HepG2 (cell line): ENCODE data around the gene DMAC1. TPM values are rescaled to one million over a fixed set of nuclear protein-coding genes. Genes with fewer than 3 reads are reported as not detected.

Source experiments
- ATAC-seq: fragments of 200-7000 bp; cut with Tn5 transposase; 3 replicates; pipeline ENCODE4 v1.9.1; 2020; ENCODE audit warnings: mild to moderate bottlenecking, moderate library complexity
- BruUV-seq: library from RNA; stranded (reverse); fragments of 400-500 nt; replicated peaks from 2 replicates; lab custom pipeline; 2021; lab: Mats Ljungman, UMichigan
- CTCF ChIA-PET: fragments of 300-600 bp; formaldehyde crosslinking; extraction: SDS; loops from one replicate; lab custom pipeline; 2021; ENCODE audit warnings: low total read pairs, inconsistent platforms, low intra/inter-chr PET ratio; lab: Yijun Ruan, JAX
- POLR2A ChIA-PET: fragments of 350-600 bp; sonication (Branson Sonifier 250); formaldehyde crosslinking; loops from one replicate; lab custom pipeline; 2020; ENCODE audit warnings: antibody characterized with exemption, inconsistent platforms; lab: Yijun Ruan, JAX
- DNase-seq: peaks from one replicate; pipeline ENCODE4 v3.0.0-alpha.2; 2015; ENCODE audit warnings: low spot score
- FAIRE-seq: peaks from 3 replicates; lab custom pipeline; 2011; peaks lifted over from hg19 to GRCh38; lab: Jason Lieb, UNC
- H2AFZ ChIP-seq: one replicate; pipeline ENCODE4 v1.6.1; 2011; ENCODE audit warnings: low read length, inconsistent platforms
- H3K27ac ChIP-seq: fragments of 300-600 bp; 3 replicates; pipeline ENCODE4 v1.8.0; 2011; ENCODE audit warnings: mixed run types, mild to moderate bottlenecking, mixed read lengths, low read length, inconsistent platforms; ENCODE audit not compliant: insufficient read depth; ENCODE audit errors: extremely low read length
- H3K27me3 ChIP-seq, 2 experiments: fragments of 200-600 bp in 1 of 2; 2 replicates in 1 of 2; 3 replicates in 1 of 2; pipeline versions ENCODE4 v1.6.0 to v1.8.0; 2011; ENCODE audit warnings: low read length in 2 of 2, mild to moderate bottlenecking in 2 of 2, moderate library complexity in 2 of 2, inconsistent platforms in 1 of 2; ENCODE audit not compliant: insufficient read depth in 2 of 2, control insufficient read depth in 1 of 2
- H3K36me3 ChIP-seq, 2 experiments: fragments of 200-600 bp in 1 of 2; replicated peaks in 1 of 2; 2 replicates in 1 of 2; 3 replicates in 1 of 2; pipeline versions ENCODE4 v1.5.1 to v1.8.0; 2011; ENCODE audit warnings: low read length in 2 of 2, inconsistent platforms in 1 of 2; ENCODE audit not compliant: insufficient read depth in 2 of 2, control insufficient read depth in 1 of 2
- H3K4me1 ChIP-seq: 2 replicates; pipeline ENCODE4 v1.5.1; 2012; ENCODE audit warnings: low read length, inconsistent platforms; ENCODE audit not compliant: insufficient read depth
- H3K4me2 ChIP-seq: 2 replicates; pipeline ENCODE4 v1.6.0; 2011; ENCODE audit warnings: low read depth, low read length, inconsistent platforms
- H3K4me3 ChIP-seq, 3 experiments: fragments of 200-600 bp in 1 of 3; sonication (generic), shearing (Covaris generic) in 1 of 3; replicated peaks in 1 of 3; 2 replicates each; pipeline ENCODE4 v1.5.1; 2011 to 2016; ENCODE audit warnings: low read length in 3 of 3, inconsistent platforms in 2 of 3, low read depth in 2 of 3, mild to moderate bottlenecking in 2 of 3, control low read depth in 1 of 3, mixed read lengths in 1 of 3; ENCODE audit not compliant: insufficient read depth in 1 of 3
- H3K79me2 ChIP-seq: one replicate; pipeline ENCODE4 v1.6.1; 2011; ENCODE audit warnings: low read length, inconsistent platforms; ENCODE audit not compliant: insufficient read depth
- H3K9ac ChIP-seq: 2 replicates; pipeline ENCODE4 v1.6.0; 2011; ENCODE audit warnings: mild to moderate bottlenecking, low read depth, low read length, inconsistent platforms; ENCODE audit not compliant: insufficient read depth
- H3K9me3 ChIP-seq: 2 replicates; pipeline ENCODE4 v1.5.1; 2012; ENCODE audit warnings: mild to moderate bottlenecking, low read length
- H4K20me1 ChIP-seq: 2 replicates; pipeline ENCODE4 v1.6.0; 2011; ENCODE audit warnings: inconsistent platforms, mild to moderate bottlenecking, low read length, moderate library complexity; ENCODE audit not compliant: insufficient read depth
- ARID2 ChIP-seq: sonication (generic); formaldehyde crosslinking; IDR thresholded peaks from 2 replicates; pipeline ENCODE4 v1.8.1; 2022; ENCODE audit warnings: mild to moderate bottlenecking, missing genetic modification reagents, borderline replicate concordance
- ATAD3A ChIP-seq: sonication (generic); formaldehyde crosslinking; IDR thresholded peaks from 2 replicates; pipeline ENCODE4 v1.4.0; 2020; ENCODE audit warnings: missing genetic modification reagents
- ATM ChIP-seq: fragments of 450-650 bp; IDR thresholded peaks from 2 replicates; pipeline ENCODE4 v1.7.1; 2017; ENCODE audit warnings: mild to moderate bottlenecking, borderline replicate concordance
- DRAP1 ChIP-seq: IDR thresholded peaks from 2 replicates; pipeline ENCODE4 v1.6.1; 2016; ENCODE audit warnings: missing genetic modification reagents, missing compliant biosample characterization
- ELF4 ChIP-seq: sonication (generic); formaldehyde crosslinking; IDR thresholded peaks from 2 replicates; pipeline ENCODE4 v1.5.0; 2020; ENCODE audit warnings: missing genetic modification reagents, mild to moderate bottlenecking, moderate library complexity, borderline replicate concordance
- HOXD1 ChIP-seq: sonication (generic); formaldehyde crosslinking; IDR thresholded peaks from 2 replicates; pipeline ENCODE4 v1.5.0; 2020; ENCODE audit warnings: missing genetic modification reagents
- IKZF5 ChIP-seq: IDR thresholded peaks from 2 replicates; pipeline ENCODE4 v1.6.1; 2018; ENCODE audit warnings: missing genetic modification reagents, mild to moderate bottlenecking, missing compliant biosample characterization
- MED1 ChIP-seq: sonication (generic); formaldehyde crosslinking; IDR thresholded peaks from 2 replicates; pipeline ENCODE4 v1.4.0; 2020; ENCODE audit warnings: missing genetic modification reagents
- MIER3 ChIP-seq: IDR thresholded peaks from 2 replicates; pipeline ENCODE4 v1.6.1; 2016; ENCODE audit warnings: missing compliant biosample characterization, borderline replicate concordance
- POLR2AphosphoS5 ChIP-seq: IDR thresholded peaks from 2 replicates; pipeline ENCODE4 v1.6.1; 2012; ENCODE audit warnings: low read depth, low read length
- REXO4 ChIP-seq: sonication (generic); formaldehyde crosslinking; IDR thresholded peaks from 2 replicates; pipeline ENCODE4 v1.8.0; 2022; ENCODE audit warnings: missing genetic modification reagents, mild to moderate bottlenecking, borderline replicate concordance
- SNRNP70 ChIP-seq: fragments of 200-400 bp; formaldehyde crosslinking; IDR thresholded peaks from 2 replicates; pipeline ENCODE4 v1.6.1; 2017; ENCODE audit warnings: mild to moderate bottlenecking, low read depth, low read length, moderate library complexity
- ZFP91 ChIP-seq: sonication (generic); formaldehyde crosslinking; IDR thresholded peaks from 2 replicates; pipeline ENCODE4 v1.9.0; 2022; ENCODE audit warnings: missing genetic modification reagents, mild to moderate bottlenecking, borderline replicate concordance
- ZNF547 ChIP-seq: sonication (generic); formaldehyde crosslinking; IDR thresholded peaks from 2 replicates; pipeline ENCODE4 v1.5.1; 2020; ENCODE audit warnings: mild to moderate bottlenecking, missing genetic modification reagents
- ZSCAN29 ChIP-seq: sonication (generic); formaldehyde crosslinking; conservative IDR thresholded peaks from 2 replicates; pipeline ENCODE4 v1.4.0; 2020; ENCODE audit warnings: mild to moderate bottlenecking, missing genetic modification reagents
- ZZZ3 ChIP-seq: sonication (generic); formaldehyde crosslinking; IDR thresholded peaks from 2 replicates; pipeline ENCODE4 v1.4.0; 2020; ENCODE audit warnings: missing genetic modification reagents, mild to moderate bottlenecking, borderline replicate concordance
- WGBS: methylation state at CpG from one replicate; pipeline ENCODE4 v1.1.6; 2017; ENCODE audit warnings: low lambda C conversion rate; 5-methylcytosine and 5-hydroxymethylcytosine counted together
- in situ Hi-C: cut with HindIII; loops from 2 replicates; pipeline ENCODE4 v1.10.0; 2017; ENCODE audit warnings: low pct_unique_long_range_greater_than_20kb; ENCODE audit not compliant: extremely low pct_ligation_motif_present
- intact Hi-C: fragments of 100-400 bp; cut with micrococcal nuclease; formaldehyde crosslinking; loops from one replicate; pipeline ENCODE4 v1.10.0; 2022; ENCODE audit not compliant: unreplicated experiment
- polyA plus RNA-seq, 8 experiments: library from polyadenylated mRNA; depleted of rRNA in 3 of 8; stranded (reverse) in 7 of 8; unstranded in 1 of 8; fragments of >200 nt; fragmentation: Illumina TruSeq in 4 of 8; extraction: Trizol in 4 of 8; gene quantifications; 2 replicates each; pipeline versions ENCODE4 v1.2.1 to v1.2.3, GENCODE V29; 2011 to 2016; ENCODE audit warnings: low read depth in 4 of 8, missing spikeins in 1 of 8, mixed read lengths in 1 of 8; ENCODE audit not compliant: insufficient read depth in 1 of 8
- total RNA-seq, 5 experiments: library from RNA; depleted of rRNA; stranded (reverse); fragments of >200 nt; fragmentation: Illumina TruSeq; extraction: Trizol; gene quantifications; 2 replicates each; pipeline ENCODE4 v1.2.3, GENCODE V29; 2016; ENCODE audit warnings: low read depth in 1 of 5

The DMAC1 gene
- total and polyA plus RNA-seq, 2 of the 13 experiments (the other 11 are each of a cell fraction or from before 2014, with no cell fraction given): 44.3 to 72.9 TPM

- FAIRE-seq (no peak), ATAC-seq (no peak), DNase-seq (no peak)
- intact Hi-C loops: no loop called here
- no peak overlapping the region for H3K4me3 ChIP-seq
- H3K9ac ChIP-seq: no peak overlapping the region
- no peaks in the 10 kb centered on the region for H3K27me3 ChIP-seq
- no peaks in the 10 kb centered on the region for H3K4me1 ChIP-seq
- ChIA-PET CTCF (no interaction called here), POLR2A (no interaction called here)
- H3K9me3 ChIP-seq: no peaks in the 10 kb centered on the region
- no peak overlapping the region for H2AFZ ChIP-seq
- no peaks in the 10 kb centered on the region for H3K36me3 ChIP-seq
- in situ Hi-C loops: loop anchor here (25.0 kb wide), 1 partner anchor 102 kb away; no protein-coding TSS in a partner anchor
- no TSS peak for BruUV-seq
- H3K79me2 ChIP-seq: no peaks in the 10 kb centered on the region
- H4K20me1 ChIP-seq: no peaks in the 10 kb centered on the region
- no CpG with 5 or more reads among the region's 1 CpG for WGBS
- TF ChIP-seq MIER3 (CRISPR knock-in tag) (no peak), ZFP91 (CRISPR knock-in tag) (no peak), REXO4 (CRISPR knock-in tag) (no peak), DRAP1 (CRISPR knock-in tag) (no peak), SNRNP70 (no peak), ZSCAN29 (CRISPR knock-in tag) (no peak), IKZF5 (CRISPR knock-in tag) (no peak), ZZZ3 (CRISPR knock-in tag) (no peak), POLR2AphosphoS5 (no peak), ATAD3A (no peak), ATM (no peak), MED1 (no peak), ELF4 (CRISPR knock-in tag) (no peak), HOXD1 (CRISPR knock-in tag) (no peak), ZNF547 (no peak), ARID2 (CRISPR knock-in tag) (no peak)
- TF ChIP-seq, all 625 proteins: peak for 0
- Histone ChIP-seq H3K4me2 (no peak overlapping the region), H3K27ac (no peak overlapping the region)
These were observed 39.6 kb downstream of the DMAC1 start for GRCh38 chr9:7760014-7760415.
